Stimulated activated CD4-positive, alpha-beta T cell treated with anti-CD3 and anti-CD28 coated beads, Interleukin-1b, Interleukin-23, amount 100 ng/mL, for 1 hour (primary cell): ENCODE data around the gene PHOX2B.
"Not testable (repeated sequence)": the region's sequence is repeated elsewhere in the genome, so short reads cannot be mapped to it uniquely, and the experiment has no call there.

Experiments
- DNase-seq, 2 donors: peaks; one replicate each; pipeline ENCODE4 v3.0.0-alpha.2; 2020; ENCODE audit warnings: low read depth in 2 of 2

Gene PHOX2B

GRCh38 chr4:41712425-41712824, 36.1 kb downstream of the PHOX2B start:
- no peak for DNase-seq

- DNase-seq, result not testable (repeated sequence)
These were observed 36.9 kb downstream of the PHOX2B start for GRCh38 chr4:41711654-41712053.

- DNase-seq, result no peak
These were observed 38.6 kb downstream of the PHOX2B start for GRCh38 chr4:41709844-41710481.

GRCh38 chr4:41703785-41704184, 44.7 kb downstream of the PHOX2B start:
- no peak for DNase-seq

GRCh38 chr4:41702770-41703169, 45.8 kb downstream of the PHOX2B start:
- DNase-seq, result no peak

GRCh38 chr4:41701983-41702382, 46.5 kb downstream of the PHOX2B start:
- DNase-seq, result no peak

- no peak for DNase-seq
These were observed 51.8 kb downstream of the PHOX2B start for GRCh38 chr4:41696763-41697162.

- DNase-seq, result no peak
These were observed 52.4 kb downstream of the PHOX2B start for GRCh38 chr4:41696131-41696530.
